ENCODE measurements around the gene AFDN. TPM values are rescaled to one million over a fixed set of nuclear protein-coding genes. Genes with fewer than 3 reads are reported as not detected.
"Not testable (repeated sequence)": the region's sequence is repeated elsewhere in the genome, so short reads cannot be mapped to it uniquely, and the experiment has no call there.

Gene AFDN
- total RNA-seq, 1 donor from 2014 or later: 102 TPM

- DNase-seq (ENCODE audit: low read depth): no peak
- H3K9me3 ChIP-seq (ENCODE audit: insufficient read depth, low read depth, low read length): no peaks in the 10 kb centered on the region
- no peaks in the 10 kb centered on the region for H3K79me2 ChIP-seq (ENCODE audit: insufficient read depth, low read length)
- no peak overlapping the region for H3K27ac ChIP-seq (ENCODE audit: low read depth, low read length)
- Mint-ChIP-seq H3K27ac (ENCODE audit: unreplicated experiment) (no peak overlapping the region), H3K4me1 (ENCODE audit: low read depth, unreplicated experiment) (peaks cover 4% of the 10 kb centered on the region), H3K4me3 (ENCODE audit: unreplicated experiment) (no peak overlapping the region), H3K9me3 (ENCODE audit: unreplicated experiment) (no peaks in the 10 kb centered on the region), H3K36me3 (ENCODE audit: low read depth, unreplicated experiment) (no peaks in the 10 kb centered on the region), H3K27me3 (ENCODE audit: low read depth, unreplicated experiment) (peaks cover 26% of the 10 kb centered on the region)
- no peak for TF ChIP-seq CTCF (IDR thresholded peaks at IDR 0.05; ENCODE audit: insufficient read depth, low read depth, low read length)
- TF ChIP-seq EZH2 (IDR thresholded peaks at IDR 0.05; ENCODE audit: insufficient read depth, low read length): no peak
- H3K36me3 ChIP-seq (ENCODE audit: insufficient read depth, low read length): no peaks in the 10 kb centered on the region
- H2AFZ ChIP-seq (ENCODE audit: low read depth, low read length): no peak overlapping the region
- no peak for FAIRE-seq
- H3K27me3 ChIP-seq (ENCODE audit: insufficient read depth, low read length): peaks cover 12% of the 10 kb centered on the region
- no peak overlapping the region for H3K9ac ChIP-seq (ENCODE audit: low read length)
- H3K4me2 ChIP-seq (ENCODE audit: low read length): no peak overlapping the region
- H3K4me1 ChIP-seq (ENCODE audit: insufficient read depth, low read length): peaks cover 4% of the 10 kb centered on the region
- H4K20me1 ChIP-seq (ENCODE audit: insufficient read depth, low read length): no peaks in the 10 kb centered on the region
- no peak overlapping the region for H3K4me3 ChIP-seq (ENCODE audit: insufficient read depth, low read depth, low read length)
Measured at GRCh38 chr6:167998215-167998614, 171.5 kb downstream of the AFDN start.

GRCh38 chr6:168000198-168001028 lies 173.7 kb downstream of the AFDN start:
- Mint-ChIP-seq H3K36me3 (ENCODE audit: low read depth, unreplicated experiment) (no peaks in the 10 kb centered on the region), H3K4me1 (ENCODE audit: low read depth, unreplicated experiment) (peaks cover 4% of the 10 kb centered on the region), H3K27ac (ENCODE audit: unreplicated experiment) (no peak overlapping the region), H3K27me3 (ENCODE audit: low read depth, unreplicated experiment) (peaks cover 14% of the 10 kb centered on the region), H3K4me3 (ENCODE audit: unreplicated experiment) (no peak overlapping the region), H3K9me3 (ENCODE audit: unreplicated experiment) (no peaks in the 10 kb centered on the region)
- H3K79me2 ChIP-seq (ENCODE audit: insufficient read depth, low read length): no peaks in the 10 kb centered on the region
- no peaks in the 10 kb centered on the region for H3K36me3 ChIP-seq (ENCODE audit: insufficient read depth, low read length)
- TF ChIP-seq EZH2 (IDR thresholded peaks at IDR 0.05; ENCODE audit: insufficient read depth, low read length) (no peak), CTCF (IDR thresholded peaks at IDR 0.05; ENCODE audit: insufficient read depth, low read depth, low read length) (no peak)
- H3K4me1 ChIP-seq (ENCODE audit: insufficient read depth, low read length): peaks cover 4% of the 10 kb centered on the region
- FAIRE-seq (no peak), DNase-seq (ENCODE audit: low read depth) (no peak)
- H3K4me2 ChIP-seq (ENCODE audit: low read length): no peak overlapping the region
- peaks cover 17% of the 10 kb centered on the region for H3K27me3 ChIP-seq (ENCODE audit: insufficient read depth, low read length)
- no peak overlapping the region for H3K4me3 ChIP-seq (ENCODE audit: insufficient read depth, low read depth, low read length)
- H3K27ac ChIP-seq (ENCODE audit: low read depth, low read length): no peak overlapping the region
- H3K9ac ChIP-seq (ENCODE audit: low read length): no peak overlapping the region
- H4K20me1 ChIP-seq (ENCODE audit: insufficient read depth, low read length): no peaks in the 10 kb centered on the region
- H2AFZ ChIP-seq (ENCODE audit: low read depth, low read length): no peak overlapping the region
- no peaks in the 10 kb centered on the region for H3K9me3 ChIP-seq (ENCODE audit: insufficient read depth, low read depth, low read length)

GRCh38 chr6:168001029-168001332 lies 174.3 kb downstream of the AFDN start:
- Histone ChIP-seq H2AFZ (ENCODE audit: low read depth, low read length) (no peak overlapping the region), H3K9me3 (ENCODE audit: insufficient read depth, low read depth, low read length) (no peaks in the 10 kb centered on the region), H3K9ac (ENCODE audit: low read length) (no peak overlapping the region), H3K79me2 (ENCODE audit: insufficient read depth, low read length) (no peaks in the 10 kb centered on the region), H3K27ac (ENCODE audit: low read depth, low read length) (no peak overlapping the region), H3K4me1 (ENCODE audit: insufficient read depth, low read length) (peaks cover 4% of the 10 kb centered on the region), H4K20me1 (ENCODE audit: insufficient read depth, low read length) (no peaks in the 10 kb centered on the region), H3K36me3 (ENCODE audit: insufficient read depth, low read length) (no peaks in the 10 kb centered on the region), H3K27me3 (ENCODE audit: insufficient read depth, low read length) (peaks cover 17% of the 10 kb centered on the region), H3K4me2 (ENCODE audit: low read length) (no peak overlapping the region), H3K4me3 (ENCODE audit: insufficient read depth, low read depth, low read length) (no peak overlapping the region)
- no peak overlapping the region for H3K27ac Mint-ChIP-seq (ENCODE audit: unreplicated experiment)
- no peaks in the 10 kb centered on the region for H3K36me3 Mint-ChIP-seq (ENCODE audit: low read depth, unreplicated experiment)
- FAIRE-seq: no peak
- H3K4me1 Mint-ChIP-seq (ENCODE audit: low read depth, unreplicated experiment): peaks cover 4% of the 10 kb centered on the region
- H3K9me3 Mint-ChIP-seq (ENCODE audit: unreplicated experiment): no peaks in the 10 kb centered on the region
- no peak for DNase-seq (ENCODE audit: low read depth)
- no peak overlapping the region for H3K4me3 Mint-ChIP-seq (ENCODE audit: unreplicated experiment)
- H3K27me3 Mint-ChIP-seq (ENCODE audit: low read depth, unreplicated experiment): peaks cover 12% of the 10 kb centered on the region
- TF ChIP-seq CTCF (IDR thresholded peaks at IDR 0.05; ENCODE audit: insufficient read depth, low read depth, low read length): no peak
- no peak for TF ChIP-seq EZH2 (IDR thresholded peaks at IDR 0.05; ENCODE audit: insufficient read depth, low read length)

- not testable (repeated sequence) for H3K36me3 ChIP-seq (ENCODE audit: insufficient read depth, low read length); H3K4me1 ChIP-seq (ENCODE audit: insufficient read depth, low read length); H3K27ac ChIP-seq (ENCODE audit: low read depth, low read length); H3K9ac ChIP-seq (ENCODE audit: low read length); H3K4me3 Mint-ChIP-seq (ENCODE audit: unreplicated experiment); H3K4me2 ChIP-seq (ENCODE audit: low read length); H4K20me1 ChIP-seq (ENCODE audit: insufficient read depth, low read length); H3K9me3 ChIP-seq (ENCODE audit: insufficient read depth, low read depth, low read length); DNase-seq (ENCODE audit: low read depth); H3K4me1 Mint-ChIP-seq (ENCODE audit: low read depth, unreplicated experiment); FAIRE-seq; H2AFZ ChIP-seq (ENCODE audit: low read depth, low read length); H3K27ac Mint-ChIP-seq (ENCODE audit: unreplicated experiment); H3K4me3 ChIP-seq (ENCODE audit: insufficient read depth, low read depth, low read length); H3K36me3 Mint-ChIP-seq (ENCODE audit: low read depth, unreplicated experiment); H3K9me3 Mint-ChIP-seq (ENCODE audit: unreplicated experiment); H3K79me2 ChIP-seq (ENCODE audit: insufficient read depth, low read length)
- H3K27me3 ChIP-seq (ENCODE audit: insufficient read depth, low read length): peaks cover 17% of the 10 kb centered on the region
- H3K27me3 Mint-ChIP-seq (ENCODE audit: low read depth, unreplicated experiment): peaks cover 12% of the 10 kb centered on the region
Measured at GRCh38 chr6:168001514-168001913, 174.8 kb downstream of the AFDN start.

Data from astrocyte (in vitro differentiated cells and primary cell).